NCI-H128 (cell line): ENCODE results near the gene GDE1.

ENCODE experiments used
- DNase-seq: peaks from one replicate; lab custom pipeline; 2025; ENCODE audit not compliant: unreplicated experiment; lab: John Stamatoyannopoulos, UW

The GDE1 gene

GRCh38 chr16:19486750-19487325 lies 35.1 kb downstream of the GDE1 start:
- no peak for DNase-seq

GRCh38 chr16:19486051-19486450 lies 35.8 kb downstream of the GDE1 start:
- no peak for DNase-seq

GRCh38 chr16:19485611-19486010 lies 36.3 kb downstream of the GDE1 start:
- DNase-seq, result no peak

GRCh38 chr16:19484096-19484495 lies 37.8 kb downstream of the GDE1 start:
- DNase-seq, result no peak

- no peak for DNase-seq
Observed at GRCh38 chr16:19482291-19482690, 39.6 kb downstream of the GDE1 start.

GRCh38 chr16:19481769-19482168 lies 40.1 kb downstream of the GDE1 start:
- DNase-seq, result no peak

- DNase-seq, result no peak
Observed at GRCh38 chr16:19481296-19481695, 40.6 kb downstream of the GDE1 start.

- DNase-seq, result no peak
Observed at GRCh38 chr16:19479302-19479721, 42.6 kb downstream of the GDE1 start.

GRCh38 chr16:19478505-19478904 lies 43.4 kb downstream of the GDE1 start:
- no peak for DNase-seq

- DNase-seq, result no peak
Observed at GRCh38 chr16:19474617-19475016, 47.3 kb downstream of the GDE1 start.

GRCh38 chr16:19472482-19472881 lies 49.4 kb downstream of the GDE1 start:
- DNase-seq, result no peak

- no peak for DNase-seq
Observed at GRCh38 chr16:19468300-19468699, 53.6 kb downstream of the GDE1 start.

GRCh38 chr16:19463468-19464315 lies 58.2 kb downstream of the GDE1 start:
- no peak for DNase-seq

- no peak for DNase-seq
Observed at GRCh38 chr16:19460397-19460796, 61.5 kb downstream of the GDE1 start.

GRCh38 chr16:19458722-19459379 lies 63.0 kb downstream of the GDE1 start:
- no peak for DNase-seq
